Measurements from ENCODE around the gene GOLGA3.
"Not testable (repeated sequence)": the region's sequence is repeated elsewhere in the genome, so short reads cannot be mapped to it uniquely, and the experiment has no call there.

DNA sequence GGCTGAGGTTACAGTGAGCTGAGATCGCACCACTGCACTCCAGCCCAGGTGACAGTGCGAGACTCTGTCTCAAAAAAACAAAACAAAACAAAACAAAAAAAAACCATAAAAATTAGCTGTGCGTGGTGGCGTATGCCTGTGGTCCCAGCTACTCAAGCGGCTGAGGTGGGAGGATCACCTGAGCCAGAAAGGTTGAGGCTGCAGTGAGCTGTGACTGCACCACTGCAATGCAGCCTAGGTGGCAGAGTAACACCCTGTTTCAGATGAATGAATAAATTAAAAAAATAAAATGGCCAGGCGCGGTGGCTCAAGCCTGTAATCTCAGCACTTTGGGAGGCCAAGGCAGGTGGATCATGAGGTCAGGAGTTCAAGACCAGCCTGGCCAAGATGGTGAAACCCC is 75.0 kb downstream of the GOLGA3 start:
- TF ChIP-seq L3MBTL2 (conservative IDR thresholded peaks at IDR 0.05); TARDBP (IDR thresholded peaks at IDR 0.05): not testable (repeated sequence)

All from HEK293T (cell line).